RPMI7951 (cell line): ENCODE measurements around the gene DUSP18. TPM values are rescaled to one million over a fixed set of nuclear protein-coding genes. Genes with fewer than 3 reads are reported as not detected.
"Not testable (repeated sequence)": the region's sequence is repeated elsewhere in the genome, so short reads cannot be mapped to it uniquely, and the experiment has no call there.

ENCODE experiments used
- DNase-seq: peaks from one replicate; pipeline ENCODE4 v3.0.0-alpha.2; 2012; ENCODE audit warnings: low read depth
- total RNA-seq: library from RNA; depleted of rRNA; stranded (reverse); fragments of >200 nt; shearing (Covaris generic); gene quantifications from 2 replicates; pipeline ENCODE4 v1.2.3, GENCODE V29; 2014

Gene DUSP18
- total RNA-seq, 1 experiment from 2014 or later = 4.8 TPM

DNA sequence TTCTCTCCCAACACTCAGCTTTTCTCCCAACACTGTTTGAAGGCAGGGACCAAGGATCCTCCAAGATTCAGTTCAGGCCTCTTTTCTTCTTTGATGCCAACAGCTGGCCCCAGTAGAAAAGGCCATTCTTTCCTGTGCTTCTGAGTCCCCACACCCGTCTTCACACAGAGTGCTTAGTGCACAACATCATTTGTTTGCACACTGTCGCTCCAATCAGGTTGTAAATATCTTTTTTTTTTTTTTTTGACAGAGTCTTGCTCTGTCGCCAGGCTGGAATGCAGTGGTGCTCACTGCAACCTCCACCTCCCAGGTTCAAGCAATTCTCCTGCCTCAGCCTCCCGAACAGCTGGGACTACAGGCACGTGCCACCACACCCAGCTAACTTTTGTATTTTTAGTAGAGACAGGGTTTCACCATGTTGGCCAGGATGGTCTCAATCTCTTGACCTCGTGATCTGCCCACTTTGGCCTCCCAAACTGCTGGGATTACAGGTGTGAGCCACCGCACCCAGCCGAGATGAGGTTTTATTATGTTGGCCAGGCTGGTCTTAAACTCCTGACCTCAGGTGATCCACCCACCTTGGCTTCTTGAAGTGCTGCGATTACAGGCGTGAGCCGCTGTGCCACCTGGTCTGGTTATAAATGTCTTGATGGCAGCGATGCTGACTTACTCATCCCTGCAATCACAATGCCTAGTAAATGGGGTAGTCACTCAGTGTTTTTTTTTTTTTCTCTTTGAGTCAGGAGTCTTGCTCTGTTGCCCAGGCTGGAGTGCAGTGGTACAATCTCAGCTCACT is 12.4 kb upstream of the DUSP18 start:
- DNase-seq = not testable (repeated sequence)

- not testable (repeated sequence) for DNase-seq
These were observed 8.9 kb upstream of the DUSP18 start for GRCh38 chr22:30676565-30676964.

- DNase-seq = no peak
These were observed 7.8 kb upstream of the DUSP18 start for GRCh38 chr22:30675436-30675835.

GRCh38 chr22:30674482-30674881 is 6.8 kb upstream of the DUSP18 start:
- no peak for DNase-seq

DNA sequence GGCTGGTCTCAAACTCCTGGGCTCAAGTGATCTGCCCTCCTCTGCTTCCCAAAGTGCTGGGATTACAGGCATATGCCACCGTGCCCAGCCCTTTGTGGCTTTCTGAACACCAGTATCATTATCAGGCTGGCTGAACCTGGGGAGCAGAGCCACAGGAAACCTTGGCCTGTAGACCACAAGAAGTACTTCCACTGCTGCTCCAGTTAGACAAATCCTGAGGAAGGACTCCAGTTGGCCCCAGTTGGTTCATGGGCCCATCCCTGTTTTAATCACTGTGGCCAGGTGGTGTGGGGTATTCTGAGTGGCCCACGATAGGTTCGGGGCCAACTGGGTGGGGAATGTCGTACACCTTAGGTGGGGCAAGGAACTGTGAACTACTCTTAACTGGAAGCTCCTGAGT is 5.5 kb upstream of the DUSP18 start:
- DNase-seq = no peak

GRCh38 chr22:30671071-30671470 is 3.4 kb upstream of the DUSP18 start:
- DNase-seq = no peak

DNA sequence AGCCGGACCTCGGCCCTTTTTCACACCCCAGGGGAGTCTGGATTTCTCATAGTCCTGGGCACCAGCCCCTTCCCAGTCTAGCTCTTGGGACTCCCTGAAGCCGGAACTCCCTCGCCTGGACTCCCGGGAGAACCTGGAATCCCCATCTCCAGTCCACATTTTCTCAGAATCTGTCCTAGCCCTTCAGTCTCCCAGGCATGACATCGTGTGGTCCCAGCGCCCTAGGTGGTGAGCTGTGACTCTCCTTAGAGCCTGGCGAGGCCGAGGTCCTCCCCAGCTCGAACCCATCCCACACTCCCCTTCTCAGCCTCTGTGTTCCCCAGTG is 673 bp upstream of the DUSP18 start:
- DNase-seq = peak; percentile 3

- no peak for DNase-seq
These were observed 575 bp downstream of the DUSP18 start for GRCh38 chr22:30667107-30667493.

DNA sequence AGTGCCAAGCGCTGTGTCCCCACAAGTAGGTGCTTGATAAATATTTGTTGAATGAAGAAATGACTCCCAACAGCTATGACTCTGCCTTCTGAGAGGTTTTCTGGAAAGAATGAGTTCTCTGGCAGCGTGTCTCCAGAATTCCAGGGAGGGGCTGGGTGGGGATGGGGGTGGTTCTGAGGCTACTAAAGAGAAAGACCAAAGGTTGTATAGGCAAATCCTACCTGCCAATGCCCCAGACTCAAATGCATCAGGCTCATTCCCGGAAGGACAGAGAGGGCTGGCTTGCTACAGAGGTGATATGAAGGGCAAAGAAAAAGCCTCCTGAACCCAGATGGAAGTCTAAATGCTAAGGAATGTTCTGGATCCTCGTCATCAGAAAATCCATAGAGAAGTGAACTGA is 1.9 kb downstream of the DUSP18 start:
- DNase-seq = no peak

- no peak for DNase-seq
These were observed 2.4 kb downstream of the DUSP18 start for GRCh38 chr22:30665266-30665665.

GRCh38 chr22:30664798-30665197 is 2.9 kb downstream of the DUSP18 start:
- DNase-seq = no peak

- DNase-seq = no peak
These were observed 5.6 kb downstream of the DUSP18 start for GRCh38 chr22:30662040-30662439.

GRCh38 chr22:30655532-30655931 is 12.1 kb downstream of the DUSP18 start:
- no peak for DNase-seq

GRCh38 chr22:30654361-30654760 is 13.3 kb downstream of the DUSP18 start:
- DNase-seq = no peak

DNA sequence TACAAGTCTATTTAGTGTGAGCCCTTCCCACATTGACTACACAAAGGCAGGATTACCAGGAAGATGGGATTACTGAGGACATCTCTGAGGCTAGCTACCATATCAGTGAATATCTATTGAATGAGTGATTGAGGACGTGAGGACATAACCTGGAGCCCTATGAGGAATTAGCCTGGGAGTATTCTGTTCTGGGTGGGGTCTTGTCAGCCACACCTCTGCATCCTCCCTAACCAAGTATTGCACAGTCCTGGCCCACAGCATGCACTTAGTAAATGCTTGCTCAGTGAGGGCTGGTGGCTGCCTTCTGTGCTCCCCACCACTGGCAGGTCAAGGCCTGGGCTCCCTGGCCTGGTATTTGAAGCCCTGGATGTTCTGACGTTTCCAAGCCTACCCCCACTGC is 14.8 kb downstream of the DUSP18 start:
- no peak for DNase-seq

GRCh38 chr22:30650508-30651116 is 17.1 kb downstream of the DUSP18 start:
- DNase-seq = no peak

DNA sequence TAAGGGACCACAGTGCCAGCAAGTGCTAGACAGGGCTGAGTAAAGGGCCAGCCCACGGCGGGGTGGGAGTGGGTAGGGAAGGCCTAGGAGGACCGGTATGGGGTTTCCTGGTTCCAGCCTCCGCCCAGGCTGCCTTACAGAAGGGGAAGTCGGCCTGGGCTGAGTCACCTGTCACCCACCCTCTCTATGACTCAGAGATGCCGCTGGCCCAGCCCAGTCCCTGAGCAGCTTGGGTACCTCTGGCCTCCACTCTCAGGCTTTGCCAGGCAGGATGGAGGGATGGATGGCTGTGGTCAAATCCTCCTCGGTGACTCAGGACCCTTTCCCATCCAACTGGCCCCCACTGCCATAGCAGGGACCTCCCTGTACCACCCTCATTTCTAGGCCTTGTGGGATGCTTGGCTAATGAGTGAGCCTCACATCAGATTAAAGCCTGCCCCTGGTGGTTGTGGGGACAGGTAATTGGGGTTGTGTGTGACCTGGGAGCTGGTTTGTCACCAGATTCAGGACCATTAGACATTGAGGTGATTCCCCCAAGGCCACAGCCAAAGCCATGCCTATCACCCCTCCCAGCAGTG is 18.2 kb downstream of the DUSP18 start:
- peak; percentile 89 for DNase-seq

DNA sequence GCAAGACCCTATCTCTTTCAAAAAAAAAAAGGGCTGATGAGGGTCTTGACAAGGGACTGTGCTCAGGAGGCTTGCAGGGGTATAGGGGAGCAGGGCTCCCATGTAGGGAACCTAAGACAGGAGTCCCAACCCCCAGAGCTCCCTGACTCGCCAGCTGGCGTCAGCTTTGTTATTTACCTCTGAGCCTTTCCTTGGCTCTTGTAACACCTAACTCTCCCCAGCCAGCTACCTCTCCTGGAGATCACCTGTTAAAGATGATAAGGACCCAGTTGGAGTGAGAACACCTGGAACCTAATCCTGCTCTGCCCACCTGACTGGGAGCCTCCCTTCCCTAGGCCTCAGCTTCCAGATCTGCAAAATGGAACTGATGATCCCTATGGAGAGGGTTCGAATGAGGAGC is 18.9 kb downstream of the DUSP18 start:
- no peak for DNase-seq

- no peak for DNase-seq
These were observed 20.1 kb downstream of the DUSP18 start for GRCh38 chr22:30647536-30647935.

GRCh38 chr22:30646518-30647160 is 21.0 kb downstream of the DUSP18 start:
- no peak for DNase-seq

GRCh38 chr22:30643055-30643875 is 24.4 kb downstream of the DUSP18 start:
- DNase-seq = no peak

DNA sequence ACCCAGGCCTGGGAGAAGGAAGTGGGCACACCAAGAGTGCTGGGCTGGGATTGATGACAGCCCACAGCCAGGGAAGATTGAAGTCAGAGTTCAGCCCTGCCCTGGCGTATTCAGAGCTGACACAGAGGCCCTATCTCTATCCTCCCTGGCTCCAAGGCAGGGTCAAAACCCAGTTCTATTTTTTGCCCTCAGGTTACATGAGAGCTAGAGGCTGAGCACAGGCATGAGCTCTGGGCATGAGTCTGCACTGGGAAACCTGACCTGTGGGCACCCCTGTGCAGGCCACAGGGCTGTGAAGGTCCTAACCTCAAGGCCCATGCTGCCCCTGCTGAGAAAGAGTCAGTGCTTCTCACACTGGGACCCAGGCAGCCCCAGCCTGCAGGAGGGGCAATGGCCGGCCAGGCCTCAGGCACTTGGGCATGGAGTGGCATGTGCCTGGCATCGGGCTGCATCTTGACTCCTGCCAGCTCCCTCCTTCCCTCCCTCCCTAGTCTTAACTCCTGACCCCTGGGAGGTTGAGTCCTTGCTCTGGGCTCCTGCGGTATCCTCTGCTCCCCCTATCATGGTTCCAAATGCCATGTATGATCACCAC is 26.7 kb downstream of the DUSP18 start:
- no peak for DNase-seq
